Measurements from ENCODE around the gene TRIO.

TRIO gene

GRCh38 chr5:14148890-14149671 lies 5.9 kb downstream of the TRIO start:
- no peak for DNase-seq

GRCh38 chr5:14149672-14150274 lies 6.6 kb downstream of the TRIO start:
- DNase-seq = no peak

GRCh38 chr5:14151416-14151815 lies 8.3 kb downstream of the TRIO start:
- DNase-seq = no peak

- no peak for DNase-seq
Observed at GRCh38 chr5:14153071-14153864, 10.1 kb downstream of the TRIO start.

- no peak for DNase-seq
Observed at GRCh38 chr5:14153932-14154731, 11.0 kb downstream of the TRIO start.

GRCh38 chr5:14155075-14155474 lies 11.9 kb downstream of the TRIO start:
- DNase-seq = no peak

- no peak for DNase-seq
Observed at GRCh38 chr5:14155739-14156138, 12.6 kb downstream of the TRIO start.

- DNase-seq = no peak
Observed at GRCh38 chr5:14156290-14156649, 13.1 kb downstream of the TRIO start.

GRCh38 chr5:14156650-14157492 lies 13.7 kb downstream of the TRIO start:
- DNase-seq = no peak

- no peak for DNase-seq
Observed at GRCh38 chr5:14157493-14157782, 14.3 kb downstream of the TRIO start.

- no peak for DNase-seq
Observed at GRCh38 chr5:14158890-14159666, 15.9 kb downstream of the TRIO start.

GRCh38 chr5:14161825-14162556 lies 18.8 kb downstream of the TRIO start:
- DNase-seq = no peak

- DNase-seq = no peak
Observed at GRCh38 chr5:14164164-14165163, 21.3 kb downstream of the TRIO start.

- DNase-seq = no peak
Observed at GRCh38 chr5:14165375-14166106, 22.4 kb downstream of the TRIO start.

GRCh38 chr5:14166437-14166836 lies 23.3 kb downstream of the TRIO start:
- no peak for DNase-seq

GRCh38 chr5:14167211-14167845 lies 24.2 kb downstream of the TRIO start:
- no peak for DNase-seq

- DNase-seq = no peak
Observed at GRCh38 chr5:14168144-14168792, 25.1 kb downstream of the TRIO start.

Data from T-helper 1 cell (primary cell).